ENCODE results near the gene VIL1. TPM values are rescaled to one million over a fixed set of nuclear protein-coding genes. Genes with fewer than 3 reads are reported as not detected.

Gene VIL1
- total and polyA plus RNA-seq, 2 of the 13 experiments (the other 11 are each of a cell fraction or from before 2014, with no cell fraction given), result 287 to 301 TPM

- TF ChIP-seq, protein P1, sequence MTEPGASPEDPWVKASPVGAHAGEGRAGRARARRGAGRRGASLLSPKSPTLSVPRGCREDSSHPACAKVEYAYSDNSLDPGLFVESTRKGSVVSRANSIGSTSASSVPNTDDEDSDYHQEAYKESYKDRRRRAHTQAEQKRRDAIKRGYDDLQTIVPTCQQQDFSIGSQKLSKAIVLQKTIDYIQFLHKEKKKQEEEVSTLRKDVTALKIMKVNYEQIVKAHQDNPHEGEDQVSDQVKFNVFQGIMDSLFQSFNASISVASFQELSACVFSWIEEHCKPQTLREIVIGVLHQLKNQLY (CRISPR knock-in tag; IDR thresholded peaks at IDR 0.05), result peak; percentile 55; the same call in 1 of the 2 replicates
- TF ChIP-seq TSC22D2 (CRISPR knock-in tag; IDR thresholded peaks at IDR 0.05; ENCODE audit: borderline replicate concordance), result peak; percentile 62; the same call in 1 of the 2 replicates
- TF ChIP-seq HOXA3 (CRISPR knock-in tag; IDR thresholded peaks at IDR 0.05), result peak; percentile 91
- TF ChIP-seq ZIK1 (CRISPR knock-in tag; IDR thresholded peaks at IDR 0.05; ENCODE audit: borderline replicate concordance, low read depth), result peak; percentile 96; the same call in 1 of the 2 replicates
- peak; percentile 75 for TF ChIP-seq GABPB1 (CRISPR knock-in tag; IDR thresholded peaks at IDR 0.05)
- no peak for TF ChIP-seq LCORL (IDR thresholded peaks at IDR 0.05)
- TF ChIP-seq LCORL (CRISPR knock-in tag; IDR thresholded peaks at IDR 0.05), result peak; percentile 99
- peak; percentile 90 for TF ChIP-seq TBX2 (CRISPR knock-in tag; IDR thresholded peaks at IDR 0.05; ENCODE audit: borderline replicate concordance)
- TF ChIP-seq ZNF350 (CRISPR knock-in tag; IDR thresholded peaks at IDR 0.05; ENCODE audit: borderline replicate concordance, low read depth), result peak; percentile 81; the same call in 1 of the 2 replicates
- TF ChIP-seq ZNF569 (CRISPR knock-in tag; IDR thresholded peaks at IDR 0.05; ENCODE audit: borderline replicate concordance), result no peak
- TF ChIP-seq CEBPG (CRISPR knock-in tag; IDR thresholded peaks at IDR 0.05), result peak; percentile 50; the same call in 1 of the 2 replicates
- no peak for TF ChIP-seq ZNF773 (CRISPR knock-in tag; IDR thresholded peaks at IDR 0.05; ENCODE audit: borderline replicate concordance)
- peak; percentile 91 for TF ChIP-seq MEF2D (CRISPR knock-in tag; IDR thresholded peaks at IDR 0.05)
- TF ChIP-seq ZNF441 (CRISPR knock-in tag; IDR thresholded peaks at IDR 0.05; ENCODE audit: borderline replicate concordance), result no peak; the same call in 1 of the 2 replicates
- peak; percentile 60 for TF ChIP-seq IRF2 (CRISPR knock-in tag; IDR thresholded peaks at IDR 0.05)
- no peak for TF ChIP-seq ZKSCAN5 (CRISPR knock-in tag; IDR thresholded peaks at IDR 0.05)
- TF ChIP-seq ATF7-NPFF (CRISPR knock-in tag; IDR thresholded peaks at IDR 0.05; ENCODE audit: low read depth), result peak; percentile 64; the same call in 1 of the 2 replicates
- TF ChIP-seq HINFP (CRISPR knock-in tag; IDR thresholded peaks at IDR 0.05; ENCODE audit: low read depth), result peak; percentile 93
- peak; percentile 46; the same call in 1 of the 2 replicates for TF ChIP-seq TGIF2 (CRISPR knock-in tag; IDR thresholded peaks at IDR 0.05)
- no peak; the same call in 1 of the 2 replicates for TF ChIP-seq SMAD1 (CRISPR knock-in tag; IDR thresholded peaks at IDR 0.05; ENCODE audit: borderline replicate concordance, low read depth)
- TF ChIP-seq ZNF639 (CRISPR knock-in tag; conservative IDR thresholded peaks at IDR 0.05), result no peak; the same call in 1 of the 2 replicates
- 0 out of 2 replicates have a peak, but pooled peaks have one; percentile 76 for TF ChIP-seq ZNF816 (CRISPR knock-in tag; IDR thresholded peaks at IDR 0.05; ENCODE audit: borderline replicate concordance)
- peak; percentile 91 for TF ChIP-seq RARA (CRISPR knock-in tag; IDR thresholded peaks at IDR 0.05)
- TF ChIP-seq, protein P2, sequence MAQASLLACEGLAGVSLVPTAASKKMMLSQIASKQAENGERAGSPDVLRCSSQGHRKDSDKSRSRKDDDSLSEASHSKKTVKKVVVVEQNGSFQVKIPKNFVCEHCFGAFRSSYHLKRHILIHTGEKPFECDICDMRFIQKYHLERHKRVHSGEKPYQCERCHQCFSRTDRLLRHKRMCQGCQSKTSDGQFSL (CRISPR knock-in tag; IDR thresholded peaks at IDR 0.05), result no peak
- TF ChIP-seq ZNF30 (CRISPR knock-in tag; IDR thresholded peaks at IDR 0.05), result no peak
Observed at GRCh38 chr2:218400930-218401881, 17.7 kb upstream of the VIL1 start (continued).

Data from HepG2 (cell line).